ENCODE results near the gene MRPL39. TPM values are rescaled to one million over a fixed set of nuclear protein-coding genes. Genes with fewer than 3 reads are reported as not detected.

MRPL39 gene
- 32.3 to 41.6 TPM (median 33.7 TPM) in 5 replicates for total RNA-seq (2022; extraction: Qiagen RNA extraction)

DNA sequence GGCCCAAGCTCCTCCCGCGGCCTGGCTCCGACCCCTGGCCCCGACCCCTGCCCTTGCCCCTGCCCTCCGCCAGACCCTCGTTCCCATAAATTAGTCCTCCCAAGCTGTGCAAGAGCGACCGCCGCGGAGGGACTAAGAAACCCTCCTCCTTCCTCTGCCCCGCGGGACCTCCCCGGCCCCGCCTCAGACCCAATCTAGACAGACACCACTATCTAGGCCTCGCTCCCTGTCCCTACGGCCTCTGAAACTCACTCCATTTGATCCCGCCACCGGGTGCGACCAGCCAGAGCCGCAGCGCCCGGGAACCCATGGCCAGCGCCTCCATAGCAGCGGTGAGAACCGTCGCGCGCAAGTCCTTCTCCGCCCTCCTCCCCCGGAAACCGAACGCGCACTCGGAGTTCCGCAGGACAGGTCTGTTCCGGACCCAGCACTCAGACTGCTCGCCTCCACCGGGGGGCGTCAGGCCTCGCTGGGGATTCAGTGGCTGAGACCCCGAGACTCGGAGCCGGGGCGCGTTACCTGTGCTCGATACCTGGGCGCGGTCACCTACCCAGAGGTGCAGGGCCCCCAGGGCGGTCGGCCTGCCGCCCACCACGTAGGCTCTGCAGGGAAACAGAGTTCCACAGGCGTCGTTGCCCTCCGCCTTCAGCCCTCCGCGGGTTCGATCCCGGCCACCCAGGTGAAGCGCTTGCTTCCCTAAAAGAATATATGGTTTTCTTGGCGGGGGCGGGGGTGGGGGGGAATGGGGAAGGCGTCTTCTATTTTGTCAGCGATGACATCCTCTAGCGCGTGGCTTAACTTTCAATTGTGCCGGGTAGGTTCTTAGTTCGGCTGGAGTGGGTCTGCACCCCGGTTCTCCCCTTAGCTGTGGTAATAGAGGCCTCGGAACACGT lies at the start of gene MRPL39:
Gene MRPL39, minus strand, starts transcription at position 331 of the 893 bp plus-strand sequence. Its CDS starts 6 bp downstream, at position 325.

DNA sequence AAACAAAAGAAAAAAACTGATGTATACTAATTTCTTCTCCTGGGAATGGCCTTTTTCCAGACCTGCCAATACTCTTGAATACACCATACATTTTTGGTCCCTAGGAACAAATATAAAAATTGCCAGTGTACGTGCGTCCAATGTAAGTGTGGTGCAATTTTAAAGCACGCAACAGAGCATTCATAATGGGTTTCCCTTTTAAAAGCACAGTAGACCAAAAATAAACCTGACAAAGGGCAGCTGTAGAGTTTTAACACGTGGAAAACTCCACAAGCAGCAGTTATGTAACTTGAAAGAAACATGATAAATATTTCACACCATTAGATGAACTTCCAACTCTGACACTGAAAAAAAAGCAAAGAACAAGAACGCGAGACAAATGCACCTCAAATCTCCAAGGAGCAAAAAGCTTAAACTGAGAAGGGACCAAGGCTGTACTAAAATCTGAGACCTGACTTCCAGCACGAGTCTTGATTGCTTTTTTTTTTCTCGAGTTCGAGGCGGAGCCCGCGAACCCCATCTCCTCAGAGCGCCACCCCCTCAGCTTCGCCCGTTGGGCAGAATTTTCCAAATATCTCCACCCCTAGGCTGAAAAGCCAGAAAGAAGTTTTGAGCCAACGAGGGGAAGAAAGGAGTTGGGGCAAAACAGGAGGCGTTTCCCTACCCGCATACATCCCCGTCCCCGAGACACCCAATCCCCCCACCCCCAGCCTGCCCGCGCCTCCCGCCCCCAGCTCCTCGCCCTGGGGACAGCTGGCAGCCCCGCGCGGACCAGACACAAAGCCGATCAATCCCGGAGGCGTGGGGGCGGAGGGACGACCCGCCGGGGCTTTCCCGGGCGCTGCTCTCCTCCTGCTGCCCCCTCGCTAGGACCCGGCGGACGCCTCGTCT lies 31.6 kb upstream of the MRPL39 start, which contains the start of gene JAM2:
Gene JAM2, plus strand, starts transcription at position 599 of the 891 bp plus-strand sequence. CDS start 564 bp downstream, outside the sequence.

Other genes starting within 250 kb of the MRPL39 start
- gene JAM2, start 31.8 kb upstream of the MRPL39 start, total RNA-seq (2022; extraction: Qiagen RNA extraction), result 0.03 TPM in 1 of 5 replicates, not detected in the others
- gene ATP5PF, start 127.4 kb upstream of the MRPL39 start, total RNA-seq (2022; extraction: Qiagen RNA extraction), result 201 to 246 TPM (median 217 TPM) in 5 replicates
- 5.3 to 7.6 TPM (median 7.1 TPM) in 5 replicates for gene GABPA, start 127.5 kb upstream of the MRPL39 start, total RNA-seq (2022; extraction: Qiagen RNA extraction)